COLO829 (cell line): ENCODE results near the gene ASCC1.

ENCODE experiments used
- DNase-seq: peaks from one replicate; pipeline ENCODE4 v3.0.0; 2012; ENCODE audit warnings: low spot score

ASCC1 gene

GRCh38 chr10:72097448-72098300, 118.4 kb downstream of the ASCC1 start:
- peak; percentile 21 for DNase-seq

- no peak for DNase-seq
These were observed 119.7 kb downstream of the ASCC1 start for GRCh38 chr10:72096115-72097000.

GRCh38 chr10:72095195-72095594, 120.9 kb downstream of the ASCC1 start:
- no peak for DNase-seq

GRCh38 chr10:72094574-72094973, 121.5 kb downstream of the ASCC1 start:
- no peak for DNase-seq

- no peak for DNase-seq
These were observed 122.6 kb downstream of the ASCC1 start for GRCh38 chr10:72093450-72093849.

- no peak for DNase-seq
These were observed 123.1 kb downstream of the ASCC1 start for GRCh38 chr10:72092987-72093386.

GRCh38 chr10:72092171-72092924, 123.7 kb downstream of the ASCC1 start:
- no peak for DNase-seq

- no peak for DNase-seq
These were observed 125.8 kb downstream of the ASCC1 start for GRCh38 chr10:72090326-72090725.

- no peak for DNase-seq
These were observed 126.5 kb downstream of the ASCC1 start for GRCh38 chr10:72089618-72090017.

GRCh38 chr10:72088889-72089575, 127.0 kb downstream of the ASCC1 start:
- DNase-seq, result no peak

GRCh38 chr10:72087969-72088888, 127.8 kb downstream of the ASCC1 start, which contains the start of gene SPOCK2:
Gene SPOCK2 (minus strand): TSS chr10:72088551. CDS start chr10:72088328, 223 bp downstream.
- DNase-seq, result no peak

- DNase-seq, result no peak
These were observed 128.6 kb downstream of the ASCC1 start for GRCh38 chr10:72087392-72087968.

GRCh38 chr10:72086466-72087391, 129.3 kb downstream of the ASCC1 start:
- no peak for DNase-seq

- no peak for DNase-seq
These were observed 130.1 kb downstream of the ASCC1 start for GRCh38 chr10:72085864-72086465.

GRCh38 chr10:72085166-72085565, 130.9 kb downstream of the ASCC1 start:
- DNase-seq, result no peak

GRCh38 chr10:72083790-72084459, 132.2 kb downstream of the ASCC1 start:
- no peak for DNase-seq

GRCh38 chr10:72082856-72083789, 133.0 kb downstream of the ASCC1 start:
- no peak for DNase-seq
